ENCODE measurements around the gene REM1.

Gene REM1

DNA sequence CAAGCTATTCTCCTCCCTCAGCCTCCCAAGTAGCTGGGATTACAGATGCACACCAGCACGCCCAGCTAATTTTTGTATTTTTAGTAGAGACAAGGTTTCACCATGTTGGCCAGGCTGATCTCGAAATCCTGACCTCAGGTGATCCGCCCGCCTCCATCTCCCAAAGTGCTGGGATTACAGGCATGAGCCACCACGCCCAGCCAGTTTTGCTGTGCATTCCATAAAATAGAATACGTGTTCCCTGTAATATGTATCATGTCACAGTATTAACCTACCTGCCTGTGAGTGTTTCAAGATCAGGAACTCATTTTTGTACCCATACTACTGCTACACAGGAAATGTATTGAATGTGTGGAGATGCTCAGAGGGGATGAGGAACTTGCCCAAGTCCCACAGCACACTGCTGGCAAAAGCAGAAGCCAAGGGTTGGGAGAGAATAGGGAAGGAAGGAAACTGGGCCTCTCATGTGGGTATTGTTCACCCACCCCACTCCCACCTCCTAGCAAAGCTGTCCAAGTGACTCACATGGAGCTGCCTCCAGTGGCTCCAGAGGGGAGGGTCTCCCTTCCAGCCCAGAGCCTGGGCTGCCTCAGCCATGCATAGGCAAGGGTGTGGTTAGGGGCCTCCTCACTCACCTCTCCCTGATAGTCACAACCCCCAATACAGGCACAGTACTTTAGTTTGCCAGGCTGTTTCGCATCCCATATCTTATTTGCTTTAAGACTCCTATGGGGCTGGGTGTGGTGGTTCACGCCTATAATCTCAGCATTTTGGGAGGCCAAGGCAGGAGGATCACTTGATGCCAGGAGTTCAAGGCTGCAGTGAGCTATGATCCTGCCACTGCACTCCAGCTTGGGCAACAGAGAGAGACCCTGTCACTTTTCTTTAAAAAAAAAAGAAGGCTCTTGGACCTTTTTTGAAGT, 48.5 kb downstream of the REM1 start:
- no peak for DNase-seq

DNA sequence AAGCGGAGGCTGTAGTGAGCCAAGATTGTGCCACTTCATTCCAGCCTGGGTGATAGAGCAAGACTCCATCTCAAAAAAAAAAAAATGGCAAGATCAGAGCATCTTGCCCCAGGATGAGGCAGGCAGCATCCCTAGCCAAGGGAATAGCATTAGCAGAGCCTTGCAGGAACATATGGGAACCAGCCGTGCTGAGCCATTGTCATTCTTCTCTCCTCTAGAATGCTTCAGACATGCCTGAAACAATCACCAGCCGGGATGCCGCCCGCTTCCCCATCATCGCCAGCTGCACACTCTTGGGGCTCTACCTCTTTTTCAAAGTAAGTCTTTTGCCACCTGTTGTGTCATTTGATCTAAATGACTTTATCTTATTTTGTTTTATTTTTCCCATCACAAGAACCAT, 52.2 kb downstream of the REM1 start:
- DNase-seq: no peak

All from effector CD8-positive, alpha-beta T cell (primary cell).